ENCODE results near the gene HRH3. TPM values are rescaled to one million over a fixed set of nuclear protein-coding genes. Genes with fewer than 3 reads are reported as not detected.

The HRH3 gene
- total RNA-seq, 1 experiment from 2014 or later: not detected

GRCh38 chr20:62222266-62222850 lies 2.3 kb upstream of the HRH3 start:
- Histone ChIP-seq H3K36me3 (ENCODE audit: control insufficient read depth, insufficient read depth, low read length) (no peaks in the 10 kb centered on the region), H3K9me3 (peaks cover 4% of the 10 kb centered on the region; the same call in 1 of the 2 replicates), H3K4me3 (ENCODE audit: low read depth, low read length) (no peak overlapping the region), H3K27me3 (replicated peaks; ENCODE audit: control insufficient read depth, insufficient read depth, low read length) (peaks cover 36% of the 10 kb centered on the region), H3K4me1 (peaks cover 26% of the 10 kb centered on the region)
- H3K9me3 Mint-ChIP-seq (ENCODE audit: unreplicated experiment): no peaks in the 10 kb centered on the region
- peaks cover 51% of the 10 kb centered on the region for H3K27me3 Mint-ChIP-seq (ENCODE audit: insufficient read depth, unreplicated experiment)
- ChIA-PET POLR2A (interaction anchor here (0.6 kb wide), 1 partner anchor 39 kb away, joined by 3 read pairs; no protein-coding TSS in a partner anchor), CTCF (interaction anchor here (0.5 kb wide), 1 partner anchor 35 kb away, joined by 3 read pairs; no protein-coding TSS in a partner anchor)
- H3K27ac Mint-ChIP-seq (ENCODE audit: unreplicated experiment): no peak overlapping the region
- no peak overlapping the region for H3K4me3 Mint-ChIP-seq (ENCODE audit: unreplicated experiment)
- no peak for TF ChIP-seq CTCF (IDR thresholded peaks at IDR 0.05; ENCODE audit: insufficient read depth in 1 of 2, low read depth in 1 of 2, low read length in 1 of 2, severe bottlenecking in 1 of 2, unreplicated experiment in 1 of 2)
- H3K4me1 Mint-ChIP-seq (ENCODE audit: low read depth, unreplicated experiment): no peaks in the 10 kb centered on the region
- no peaks in the 10 kb centered on the region for H3K36me3 Mint-ChIP-seq (ENCODE audit: insufficient read depth, unreplicated experiment)
- intact Hi-C loops (cut with micrococcal nuclease; ENCODE audit: unreplicated experiment): loop anchor here (5.0 kb wide), 1 partner anchor 1555 kb away; no protein-coding TSS in a partner anchor
- no TSS peak for BruUV-seq (replicated peaks)
- no peak for DNase-seq

- peaks cover 39% of the 10 kb centered on the region for H3K27me3 ChIP-seq (replicated peaks; ENCODE audit: control insufficient read depth, insufficient read depth, low read length)
- intact Hi-C loops (cut with micrococcal nuclease; ENCODE audit: unreplicated experiment): loop anchor here (1.0 to 5.0 kb wide), 2 partner anchors 17 to 1556 kb away; partner anchors contain the start of gene OSBPL2
- POLR2A ChIA-PET: no interaction called here
- Mint-ChIP-seq H3K27ac (ENCODE audit: unreplicated experiment) (no peak overlapping the region), H3K4me1 (ENCODE audit: low read depth, unreplicated experiment) (no peaks in the 10 kb centered on the region), H3K36me3 (ENCODE audit: insufficient read depth, unreplicated experiment) (no peaks in the 10 kb centered on the region), H3K9me3 (ENCODE audit: unreplicated experiment) (no peaks in the 10 kb centered on the region), H3K27me3 (ENCODE audit: insufficient read depth, unreplicated experiment) (peaks cover 52% of the 10 kb centered on the region), H3K4me3 (ENCODE audit: unreplicated experiment) (peak overlapping the region; percentile 7)
- CTCF ChIA-PET: interaction anchor here (0.6 kb wide), 1 partner anchor 1881 kb away, joined by 5 read pairs; no protein-coding TSS in a partner anchor
- TF ChIP-seq CTCF (IDR thresholded peaks at IDR 0.05; ENCODE audit: insufficient read depth in 1 of 2, low read depth in 1 of 2, low read length in 1 of 2, severe bottlenecking in 1 of 2, unreplicated experiment in 1 of 2): no peak
- no TSS peak for BruUV-seq (replicated peaks)
- H3K36me3 ChIP-seq (ENCODE audit: control insufficient read depth, insufficient read depth, low read length): no peaks in the 10 kb centered on the region
- H3K4me1 ChIP-seq: peaks cover 26% of the 10 kb centered on the region
- peak overlapping the region; percentile 22 for H3K4me3 ChIP-seq (ENCODE audit: low read depth, low read length)
- no peak for DNase-seq
- H3K9me3 ChIP-seq: peaks cover 2% of the 10 kb centered on the region; the same call in 1 of the 2 replicates
These were observed 839 bp upstream of the HRH3 start for GRCh38 chr20:62220666-62221568.

Data from Caco-2 (cell line).